Amygdala (tissue), 56 donors: ENCODE results near the gene IFTAP.
A peak's percentile ranks its signal among the peaks of the same experiment; 100 is the strongest.
"Not testable (repeated sequence)": the region's sequence is repeated elsewhere in the genome, so short reads cannot be mapped to it uniquely, and the experiment has no call there.

ENCODE experiments used
- DNase-seq, 56 donors: peaks; one replicate each; lab custom pipeline; 2025; lab: John Stamatoyannopoulos, UW

IFTAP gene

GRCh38 chr11:36631774-36632173, 37.5 kb downstream of the IFTAP start:
- DNase-seq, result no peak

GRCh38 chr11:36635066-36635862, 41.0 kb downstream of the IFTAP start:
- no peak for DNase-seq

GRCh38 chr11:36638556-36638955, 44.3 kb downstream of the IFTAP start:
- DNase-seq, result no peak

- DNase-seq, result no peak
Measured at GRCh38 chr11:36657610-36658267, 63.4 kb downstream of the IFTAP start.

- not testable (repeated sequence) for DNase-seq
Measured at GRCh38 chr11:36661359-36661758, 67.1 kb downstream of the IFTAP start.

GRCh38 chr11:36672815-36673450, 78.6 kb downstream of the IFTAP start:
- peak in 3 of 56 donors; percentile 1 to 40 (median 13) for DNase-seq

GRCh38 chr11:36679547-36679946, 85.2 kb downstream of the IFTAP start:
- DNase-seq, result not testable (repeated sequence)

GRCh38 chr11:36683818-36684217, 89.5 kb downstream of the IFTAP start:
- DNase-seq, result no peak

GRCh38 chr11:36684840-36685801, 90.8 kb downstream of the IFTAP start:
- DNase-seq, result no peak

- DNase-seq, result no peak
Measured at GRCh38 chr11:36688132-36688531, 93.8 kb downstream of the IFTAP start.

GRCh38 chr11:36688571-36689291, 94.4 kb downstream of the IFTAP start:
- DNase-seq, result no peak

GRCh38 chr11:36689442-36689841, 95.1 kb downstream of the IFTAP start:
- no peak for DNase-seq

- no peak for DNase-seq
Measured at GRCh38 chr11:36692704-36693103, 98.4 kb downstream of the IFTAP start.

GRCh38 chr11:36693139-36693843, 99.0 kb downstream of the IFTAP start:
- DNase-seq, result no peak

GRCh38 chr11:36695111-36695510, 100.8 kb downstream of the IFTAP start:
- no peak for DNase-seq

GRCh38 chr11:36695571-36695970, 101.3 kb downstream of the IFTAP start:
- no peak for DNase-seq

GRCh38 chr11:36696550-36696949, 102.2 kb downstream of the IFTAP start:
- no peak for DNase-seq

GRCh38 chr11:36699271-36699670, 105.0 kb downstream of the IFTAP start:
- no peak for DNase-seq

- no peak for DNase-seq
Measured at GRCh38 chr11:36700246-36700645, 105.9 kb downstream of the IFTAP start.
